HG02884 (cell line): Measurements from ENCODE around the gene GRIP2.

Source experiments
- ATAC-seq: cut with Tn5 transposase; IDR thresholded peaks from one replicate; pipeline ENCODE4 v1.9.1; 2021; ENCODE audit warnings: mild to moderate bottlenecking, moderate library complexity; ENCODE audit not compliant: unreplicated experiment

The GRIP2 gene

DNA sequence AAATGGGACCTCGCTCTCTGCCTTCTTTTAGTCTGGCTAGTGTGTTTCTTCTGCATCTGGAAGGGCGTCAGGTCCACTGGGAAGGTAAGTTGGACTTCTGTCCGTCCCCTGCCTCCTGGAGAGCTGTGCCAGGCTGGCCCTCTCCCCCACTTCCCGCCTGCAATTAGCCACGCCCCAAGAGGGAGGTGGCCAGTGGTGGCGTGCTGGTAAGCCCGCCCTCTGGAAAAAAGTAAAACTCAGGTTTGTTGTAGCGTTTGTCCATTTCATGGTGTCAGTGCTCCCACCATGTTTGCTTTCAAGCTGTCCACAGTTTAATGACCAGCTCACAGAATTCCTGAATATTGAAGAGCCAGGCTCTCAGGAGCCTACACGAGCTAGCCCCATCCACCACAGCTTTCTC lies 82.1 kb downstream of the GRIP2 start:
- no peak for ATAC-seq

DNA sequence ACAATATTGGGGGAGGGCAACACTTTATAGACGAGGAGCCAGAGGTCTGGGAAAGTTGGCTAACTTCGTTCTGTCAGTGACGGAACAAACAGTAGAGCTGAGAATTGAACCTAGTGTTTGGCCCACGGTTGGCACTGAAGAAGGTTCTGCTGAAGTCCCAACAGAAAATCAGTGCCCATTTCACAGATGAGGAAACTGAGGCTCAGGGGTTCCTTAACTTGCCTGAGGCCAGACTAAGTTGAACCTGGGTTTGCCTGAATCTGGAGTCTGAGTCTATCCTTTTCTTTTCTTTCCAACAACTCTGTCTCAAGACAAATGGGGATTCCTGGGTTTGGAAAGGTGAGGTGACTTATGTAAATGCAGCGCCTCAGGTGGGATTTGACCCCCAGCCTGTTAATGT lies 82.7 kb downstream of the GRIP2 start:
- no peak for ATAC-seq

- no peak for ATAC-seq
Measured at GRCh38 chr3:14456794-14457193, 83.3 kb downstream of the GRIP2 start.

- ATAC-seq, result no peak
Measured at GRCh38 chr3:14455571-14456317, 84.4 kb downstream of the GRIP2 start.

DNA sequence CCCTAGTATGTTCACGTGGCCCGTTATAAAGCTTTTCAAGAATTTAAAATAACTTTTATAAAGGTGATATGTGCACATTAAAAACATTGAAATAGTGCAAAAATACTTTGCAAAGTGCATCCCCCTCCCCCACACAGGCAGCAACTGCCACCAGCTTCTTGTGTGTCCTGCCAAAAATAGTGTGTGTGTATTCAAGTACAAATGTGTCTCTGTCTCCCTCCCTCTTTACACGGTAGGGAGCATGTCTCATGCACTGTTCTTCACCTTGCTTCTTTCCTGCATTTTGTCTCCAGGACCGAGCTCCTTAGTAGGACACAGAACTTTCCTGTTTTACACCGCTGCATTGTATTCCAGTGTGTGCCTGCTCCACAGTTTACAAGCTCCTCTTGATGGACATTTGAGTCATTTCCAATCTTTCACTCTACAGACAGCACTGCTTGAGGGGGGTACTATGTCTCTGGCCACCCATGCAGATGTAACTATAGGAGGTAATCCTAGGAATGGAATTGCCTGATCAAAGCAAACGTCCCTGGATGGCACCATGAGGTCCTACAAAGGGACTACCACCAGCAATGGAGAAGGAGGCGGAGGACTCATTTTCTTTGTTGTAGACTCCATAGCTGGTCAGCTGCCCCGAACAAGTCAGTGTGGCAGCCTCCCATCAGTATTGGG lies 85.4 kb downstream of the GRIP2 start:
- ATAC-seq, result no peak

DNA sequence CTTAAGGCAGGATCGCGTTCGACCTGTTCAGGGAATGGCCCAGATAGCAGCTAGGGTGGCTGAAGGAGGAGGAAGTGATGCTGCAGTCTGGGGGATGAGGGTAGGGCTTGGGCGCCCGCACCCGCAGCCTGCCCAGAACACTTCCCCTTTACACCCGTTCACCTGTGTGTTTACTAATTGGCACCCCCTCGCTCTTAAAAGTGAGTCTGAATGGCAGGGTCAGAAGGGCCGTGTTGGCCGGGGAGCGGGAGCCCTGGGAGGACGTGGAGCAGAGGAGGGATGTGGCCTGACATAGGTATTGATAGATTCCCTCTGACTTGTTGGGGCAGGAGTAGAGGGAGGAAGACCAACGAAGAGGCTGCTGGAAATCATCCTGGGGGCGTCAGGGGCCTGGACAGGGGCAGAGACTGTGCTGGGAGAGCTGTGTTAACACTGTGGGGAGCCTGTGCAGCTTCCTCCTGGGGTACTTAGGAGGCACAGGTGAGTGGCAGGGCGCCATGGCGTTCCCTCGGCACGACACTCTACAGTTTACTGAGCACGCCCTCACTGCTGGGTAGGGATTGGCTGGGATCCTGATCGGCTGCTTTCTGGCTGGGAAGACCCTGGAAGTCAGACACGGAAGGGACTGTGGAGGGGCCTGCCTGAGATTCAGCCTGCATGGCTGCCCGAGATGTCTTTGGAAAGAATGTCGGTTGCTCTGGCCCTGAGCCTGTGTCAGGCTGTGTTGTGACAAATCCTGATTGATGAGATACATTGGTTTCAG lies 86.1 kb downstream of the GRIP2 start:
- no peak for ATAC-seq

GRCh38 chr3:14452740-14453710 lies 87.1 kb downstream of the GRIP2 start:
- no peak for ATAC-seq

GRCh38 chr3:14451844-14452739 lies 88.0 kb downstream of the GRIP2 start:
- ATAC-seq, result no peak

- ATAC-seq, result no peak
Measured at GRCh38 chr3:14450922-14451606, 89.1 kb downstream of the GRIP2 start.

GRCh38 chr3:14450506-14450905 lies 89.6 kb downstream of the GRIP2 start:
- ATAC-seq, result no peak

DNA sequence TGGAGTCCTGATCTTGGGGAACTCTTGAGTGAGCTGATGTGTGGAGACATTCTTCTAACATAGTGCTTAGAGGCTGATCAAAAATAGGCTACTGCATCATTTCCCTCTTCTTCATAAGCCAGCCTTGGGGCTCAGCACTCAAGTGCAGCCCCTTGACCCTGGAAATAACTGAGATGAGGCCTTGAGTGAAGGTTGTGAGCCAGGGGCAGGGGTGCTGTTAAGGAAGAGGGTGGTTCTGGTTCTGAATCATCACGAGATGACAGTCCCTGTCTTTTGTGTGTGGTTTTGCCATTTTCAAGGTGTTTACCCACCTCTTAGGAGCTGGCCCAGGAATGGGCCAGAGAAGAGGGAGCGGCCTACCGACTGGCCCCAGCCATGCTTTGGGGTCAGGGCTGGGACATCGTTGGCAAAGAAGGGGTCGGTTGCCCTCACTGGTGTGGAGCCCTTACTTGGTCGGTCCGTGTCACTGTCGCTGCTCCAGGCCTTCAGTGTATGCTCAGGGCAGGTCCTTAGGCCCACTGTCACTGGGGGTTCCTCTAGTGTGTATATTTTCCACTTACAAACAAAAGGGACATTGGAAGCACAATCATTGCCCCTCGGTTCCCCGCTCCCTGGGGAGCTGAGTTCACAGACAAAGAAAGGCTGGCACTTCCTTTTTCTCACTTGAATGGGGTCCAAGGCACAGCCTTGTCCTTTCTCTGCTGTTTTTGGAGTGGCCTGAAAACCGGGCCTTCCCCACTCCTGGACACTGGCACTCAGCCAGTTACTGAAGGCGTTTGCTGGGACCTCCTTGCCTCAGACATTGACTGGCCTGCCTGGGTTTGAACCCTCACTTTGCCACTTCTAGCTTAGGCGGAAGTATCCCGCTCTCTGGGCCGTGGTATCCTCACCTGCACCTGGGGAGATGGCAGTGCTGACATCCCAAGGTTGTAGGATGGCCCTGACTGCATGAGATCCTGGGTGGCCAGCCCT lies 91.1 kb downstream of the GRIP2 start:
- no peak for ATAC-seq

DNA sequence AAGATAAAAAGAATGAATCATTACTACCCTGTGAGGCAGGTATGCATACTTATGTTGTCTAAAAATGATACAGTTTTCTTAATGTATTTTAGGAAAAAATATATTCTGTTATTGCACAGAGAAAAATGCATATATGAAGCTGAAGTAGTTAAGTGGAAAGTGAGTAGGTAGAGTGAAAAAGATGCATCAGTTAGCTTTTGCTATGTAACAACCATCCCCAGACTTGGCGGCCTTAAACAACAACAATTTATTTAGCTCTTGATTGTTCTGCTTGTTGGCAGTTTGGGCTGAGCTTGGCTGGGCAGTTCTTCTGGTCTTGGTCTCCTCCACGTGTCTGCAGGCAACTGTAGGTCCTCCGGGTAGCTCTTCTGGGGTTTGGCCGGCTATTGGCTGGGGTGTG lies 92.1 kb downstream of the GRIP2 start:
- ATAC-seq, result no peak

DNA sequence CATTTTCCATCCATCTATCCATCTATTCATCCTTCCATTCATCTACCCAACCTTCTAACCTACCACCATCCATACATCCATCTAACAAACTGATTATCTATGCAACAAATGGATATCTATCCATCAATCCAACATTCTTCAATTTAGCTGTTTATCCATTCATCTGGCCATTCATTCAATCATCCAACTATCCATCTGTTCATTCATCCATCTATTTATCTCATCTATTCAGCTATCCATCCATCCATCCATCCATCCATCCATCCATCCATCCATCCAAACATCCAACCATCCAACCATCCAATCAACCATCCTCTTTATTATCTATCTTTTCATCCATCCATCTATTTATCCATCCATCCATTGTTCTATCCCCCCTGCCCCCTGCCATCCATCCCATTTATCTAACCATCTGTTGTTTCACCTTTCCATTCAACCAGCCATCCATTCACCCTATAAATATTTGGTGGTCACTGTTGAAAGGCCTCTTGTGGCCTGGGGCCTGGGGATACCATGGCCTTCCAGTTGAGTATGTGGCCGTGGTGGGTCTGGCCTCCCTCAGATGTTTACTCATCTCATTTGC lies 93.1 kb downstream of the GRIP2 start:
- no peak for ATAC-seq

DNA sequence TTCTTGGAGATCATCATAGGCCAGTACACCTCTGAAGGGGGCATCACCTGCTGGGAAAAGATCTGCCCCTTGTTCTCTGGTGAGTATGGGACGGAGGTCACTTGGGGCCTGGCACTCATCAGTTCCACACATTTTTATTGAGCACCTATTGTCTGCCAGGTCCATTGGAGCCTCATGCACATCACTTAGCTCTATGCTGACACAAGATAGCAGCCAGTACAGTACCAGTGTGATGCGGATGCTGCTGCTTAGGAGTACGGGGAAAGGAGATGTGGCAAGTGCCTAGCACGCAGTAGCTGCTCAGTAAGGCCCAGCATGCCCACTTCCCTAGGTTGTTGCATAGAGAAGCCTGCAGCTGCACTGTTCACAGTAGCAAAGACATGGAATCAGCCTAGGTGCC lies 94.4 kb downstream of the GRIP2 start:
- no peak for ATAC-seq

DNA sequence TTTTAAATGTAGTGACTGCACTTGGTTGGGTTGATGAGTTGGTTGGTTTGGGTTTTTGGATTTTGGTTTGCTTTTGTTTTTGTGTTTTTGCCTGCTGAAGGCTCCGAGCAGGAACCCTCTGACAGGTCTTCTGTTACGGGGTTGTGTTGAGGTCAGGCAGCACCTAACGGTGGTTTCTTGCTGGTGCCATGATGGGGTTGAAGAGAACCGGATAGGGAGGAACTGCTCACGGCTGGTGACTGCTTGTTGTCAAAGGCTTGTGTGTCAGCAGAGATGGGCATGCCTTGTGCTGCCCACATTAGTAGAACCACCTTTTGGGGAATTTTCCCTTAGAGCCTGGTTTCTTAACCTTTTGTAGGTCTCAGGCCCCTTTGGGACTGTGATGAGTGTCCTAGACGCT lies 95.8 kb downstream of the GRIP2 start:
- ATAC-seq, result no peak

GRCh38 chr3:14441920-14442300 lies 98.2 kb downstream of the GRIP2 start:
- no peak for ATAC-seq

DNA sequence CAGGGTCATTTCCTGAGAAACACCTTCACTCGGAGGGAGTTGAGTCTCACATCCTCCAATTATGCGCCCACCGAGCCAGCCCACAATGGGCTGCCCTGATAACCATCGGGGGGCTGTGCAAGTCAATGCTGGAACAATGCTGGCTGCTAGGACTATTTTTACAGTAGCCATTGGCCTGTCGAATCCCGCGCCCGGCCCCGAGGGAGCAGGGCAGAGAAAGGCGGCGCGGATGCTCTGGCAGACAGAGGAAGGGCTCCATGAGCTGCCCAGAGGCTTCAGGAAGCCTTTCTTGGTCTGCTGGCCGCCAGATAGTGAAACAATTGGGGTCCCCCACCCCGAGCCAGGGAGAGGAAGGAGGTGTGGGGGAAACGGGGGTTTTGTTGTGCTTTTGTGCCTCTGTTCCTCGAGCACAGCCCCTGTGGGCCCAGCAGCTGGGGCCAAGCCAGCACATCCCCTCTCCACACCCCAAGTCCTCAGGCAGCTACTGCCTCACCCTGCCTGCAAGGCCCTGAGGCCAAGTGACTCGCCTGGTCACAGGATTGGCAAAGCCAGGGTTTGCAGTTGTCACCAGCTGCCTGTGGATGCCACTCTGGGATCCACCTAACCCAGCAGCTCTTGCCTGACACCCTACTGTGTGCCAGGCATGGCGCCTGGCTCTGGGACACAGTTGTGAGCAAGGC lies 98.8 kb downstream of the GRIP2 start:
- no peak for ATAC-seq
